DND-41 (cell line): ENCODE results near the gene ZNF366.
"Not testable (repeated sequence)": the region's sequence is repeated elsewhere in the genome, so short reads cannot be mapped to it uniquely, and the experiment has no call there.

Experiments used
- ATAC-seq: fragments of 200-7000 bp; cut with Tn5 transposase; 3 replicates; pipeline ENCODE4 v1.9.1; 2021; ENCODE audit warnings: low read depth; ENCODE audit not compliant: insufficient read depth
- DNase-seq: peaks from one replicate; pipeline ENCODE4 v3.0.0-alpha.2; 2020
- H2AFZ ChIP-seq: 2 replicates; pipeline ENCODE4 v1.6.0; 2012; ENCODE audit warnings: low read depth, low read length
- H3K27ac ChIP-seq: 2 replicates; pipeline ENCODE4 v1.5.1; 2012; ENCODE audit warnings: low read length, inconsistent platforms
- H3K27me3 ChIP-seq: fragments of 200-600 bp; sonication (generic); 2 replicates; pipeline ENCODE4 v1.6.0; 2012; ENCODE audit warnings: low read length, mild to moderate bottlenecking, inconsistent platforms; ENCODE audit not compliant: insufficient read depth, poor library complexity
- H3K36me3 ChIP-seq: 2 replicates; pipeline ENCODE4 v1.5.1; 2012; ENCODE audit warnings: low read length, inconsistent platforms; ENCODE audit not compliant: insufficient read depth
- H3K4me1 ChIP-seq: 2 replicates; pipeline ENCODE4 v1.5.1; 2012; ENCODE audit warnings: mild to moderate bottlenecking, low read length; ENCODE audit not compliant: insufficient read depth
- H3K4me2 ChIP-seq: 2 replicates; pipeline ENCODE4 v1.6.0; 2012; ENCODE audit warnings: mild to moderate bottlenecking, moderate library complexity, low read length, inconsistent platforms; ENCODE audit not compliant: insufficient read depth
- H3K4me3 ChIP-seq, 2 experiments: fragments of 200-600 bp in 1 of 2; shearing (Covaris generic) in 1 of 2; 2 replicates each; pipeline ENCODE4 v1.5.1; 2012 to 2016; ENCODE audit warnings: inconsistent platforms in 2 of 2, low read length in 2 of 2, mild to moderate bottlenecking in 2 of 2, low read depth in 1 of 2, moderate library complexity in 1 of 2
- H3K79me2 ChIP-seq: 2 replicates; pipeline ENCODE4 v1.6.0; 2012; ENCODE audit warnings: low read length, inconsistent platforms; ENCODE audit not compliant: insufficient read depth
- H3K9ac ChIP-seq: 2 replicates; pipeline ENCODE4 v1.6.0; 2012; ENCODE audit warnings: low read depth, mild to moderate bottlenecking, inconsistent platforms, low read length, moderate library complexity
- H3K9me3 ChIP-seq: 2 replicates; pipeline ENCODE4 v1.5.1; 2012; ENCODE audit warnings: low read length, moderate library complexity, mild to moderate bottlenecking, inconsistent platforms; ENCODE audit not compliant: insufficient read depth, severe bottlenecking
- H4K20me1 ChIP-seq: 2 replicates; pipeline ENCODE4 v1.6.0; 2012; ENCODE audit warnings: low read length; ENCODE audit not compliant: insufficient read depth
- CTCF ChIP-seq: IDR thresholded peaks from 2 replicates; pipeline ENCODE4 v1.5.1; 2012; ENCODE audit warnings: borderline replicate concordance, low read length, moderate library complexity, mild to moderate bottlenecking; ENCODE audit not compliant: poor library complexity, severe bottlenecking; ENCODE audit errors: extremely low read depth
- EZH2 ChIP-seq: IDR thresholded peaks from 3 replicates; pipeline ENCODE4 v1.6.1; 2012; ENCODE audit warnings: borderline replicate concordance, low read depth, mild to moderate bottlenecking, moderate library complexity, low read length, inconsistent platforms; ENCODE audit not compliant: severe bottlenecking

Gene ZNF366

DNA sequence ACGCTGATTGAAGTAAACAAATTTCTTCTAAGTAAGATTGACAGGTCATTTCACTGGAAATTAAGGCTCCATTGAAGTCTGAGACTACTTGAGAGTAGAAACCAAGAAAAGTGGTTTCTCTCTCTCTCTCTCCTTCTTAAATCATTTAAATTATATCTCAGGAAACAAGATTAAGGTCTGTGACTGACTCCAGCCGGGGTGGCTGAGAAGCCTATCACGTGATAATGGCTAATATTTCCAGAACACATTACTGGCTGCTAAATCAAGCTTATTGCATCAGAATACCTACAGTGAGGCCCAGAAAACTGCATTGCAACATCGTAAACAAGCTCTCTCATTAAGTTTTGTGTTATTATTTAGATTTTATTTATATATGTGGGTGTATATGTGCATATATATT is 98.6 kb downstream of the ZNF366 start:
- Histone ChIP-seq H3K36me3 (no peaks in the 10 kb centered on the region), H3K4me2 (no peak overlapping the region), H3K79me2 (no peaks in the 10 kb centered on the region), H3K27me3 (no peaks in the 10 kb centered on the region), H3K4me1 (no peaks in the 10 kb centered on the region), H2AFZ (no peak overlapping the region), H3K9ac (no peak overlapping the region), H3K9me3 (no peaks in the 10 kb centered on the region), H3K4me3 (no peak overlapping the region), H3K27ac (no peak overlapping the region), H4K20me1 (no peaks in the 10 kb centered on the region)
- ATAC-seq (no peak), DNase-seq (no peak)
- TF ChIP-seq CTCF, result no peak
- TF ChIP-seq EZH2, result no peak

GRCh38 chr5:72408127-72408526 is 99.1 kb downstream of the ZNF366 start:
- H3K9me3 ChIP-seq, result no peaks in the 10 kb centered on the region
- H3K27me3 ChIP-seq, result no peaks in the 10 kb centered on the region
- DNase-seq (no peak), ATAC-seq (no peak)
- no peaks in the 10 kb centered on the region for H3K36me3 ChIP-seq
- H3K4me2 ChIP-seq, result no peak overlapping the region
- H3K27ac ChIP-seq, result no peak overlapping the region
- no peaks in the 10 kb centered on the region for H4K20me1 ChIP-seq
- no peak overlapping the region for H3K9ac ChIP-seq
- H3K4me3 ChIP-seq, result no peak overlapping the region
- H3K79me2 ChIP-seq, result no peaks in the 10 kb centered on the region
- H3K4me1 ChIP-seq, result no peaks in the 10 kb centered on the region
- TF ChIP-seq EZH2, result no peak
- no peak for TF ChIP-seq CTCF
- no peak overlapping the region for H2AFZ ChIP-seq

DNA sequence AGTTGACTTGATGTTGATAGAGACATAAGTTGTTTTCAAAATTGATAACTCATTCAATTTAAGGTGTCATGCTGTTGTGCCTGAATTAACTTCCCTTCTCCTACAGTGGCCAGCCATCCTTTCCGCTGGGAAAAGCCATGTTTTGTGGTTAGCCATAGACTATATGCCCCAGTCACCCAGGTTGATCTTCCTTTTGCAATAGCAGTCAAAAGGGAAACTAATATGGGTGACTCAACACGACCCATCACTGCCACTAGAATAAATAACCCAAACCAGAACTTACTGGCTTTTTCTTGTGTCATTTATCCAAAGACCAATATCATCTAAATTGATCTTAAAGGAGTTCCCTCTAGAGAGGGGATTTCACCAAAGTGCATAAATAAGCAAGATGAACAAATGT is 99.7 kb downstream of the ZNF366 start:
- Histone ChIP-seq H4K20me1 (no peaks in the 10 kb centered on the region), H3K79me2 (no peaks in the 10 kb centered on the region), H3K4me2 (no peak overlapping the region), H3K4me1 (no peaks in the 10 kb centered on the region), H3K9ac (no peak overlapping the region), H3K27me3 (no peaks in the 10 kb centered on the region), H3K4me3 (no peak overlapping the region), H3K27ac (no peak overlapping the region), H3K9me3 (no peaks in the 10 kb centered on the region), H3K36me3 (no peaks in the 10 kb centered on the region), H2AFZ (no peak overlapping the region)
- DNase-seq, result no peak
- no peak for TF ChIP-seq EZH2
- no peak for TF ChIP-seq CTCF
- no peak for ATAC-seq

DNA sequence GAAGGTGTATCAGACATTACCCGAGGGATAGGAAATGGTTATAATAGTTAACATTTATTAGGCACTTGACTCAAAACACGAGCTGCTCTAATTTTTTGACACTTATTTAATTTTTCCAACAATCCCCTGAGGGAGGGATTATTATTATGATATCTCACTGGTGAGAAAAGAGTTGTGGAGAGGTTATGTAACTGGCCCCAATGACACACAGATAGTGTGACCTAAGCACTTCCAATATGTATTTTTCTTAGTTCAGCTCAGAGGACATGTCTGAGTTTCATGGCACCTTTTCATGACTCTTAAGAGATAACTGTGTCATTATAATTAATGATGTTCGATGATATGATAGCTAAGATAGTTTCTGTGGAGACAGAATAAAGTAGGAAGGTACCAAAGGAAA is 100.1 kb downstream of the ZNF366 start:
- TF ChIP-seq CTCF, result no peak
- TF ChIP-seq EZH2, result no peak
- H2AFZ ChIP-seq, result no peak overlapping the region
- no peak for ATAC-seq
- no peaks in the 10 kb centered on the region for H3K79me2 ChIP-seq
- H3K9ac ChIP-seq, result no peak overlapping the region
- no peaks in the 10 kb centered on the region for H3K36me3 ChIP-seq
- no peak overlapping the region for H3K27ac ChIP-seq
- H3K27me3 ChIP-seq, result no peaks in the 10 kb centered on the region
- H3K4me1 ChIP-seq, result no peaks in the 10 kb centered on the region
- H3K9me3 ChIP-seq, result no peaks in the 10 kb centered on the region
- no peak for DNase-seq
- no peak overlapping the region for H3K4me2 ChIP-seq
- H3K4me3 ChIP-seq, result no peak overlapping the region
- no peaks in the 10 kb centered on the region for H4K20me1 ChIP-seq

GRCh38 chr5:72404771-72405170 is 102.4 kb downstream of the ZNF366 start:
- not testable (repeated sequence) for H2AFZ ChIP-seq, H3K9ac ChIP-seq, H3K79me2 ChIP-seq, H3K36me3 ChIP-seq, DNase-seq, H3K4me3 ChIP-seq, H3K27me3 ChIP-seq, H3K4me1 ChIP-seq, H3K27ac ChIP-seq, H4K20me1 ChIP-seq, ATAC-seq, H3K4me2 ChIP-seq
- H3K9me3 ChIP-seq, result peaks cover 11% of the 10 kb centered on the region
